GM10847 (cell line): ENCODE data around the gene GALNS.
A peak's percentile ranks its signal among the peaks of the same experiment; 100 is the strongest.

Experiments used
- POLR2A ChIP-seq: IDR thresholded peaks from 2 replicates; pipeline ENCODE4 v1.6.1; 2011; ENCODE audit not compliant: insufficient read length; ENCODE audit errors: extremely low read depth

Gene GALNS, protein sequence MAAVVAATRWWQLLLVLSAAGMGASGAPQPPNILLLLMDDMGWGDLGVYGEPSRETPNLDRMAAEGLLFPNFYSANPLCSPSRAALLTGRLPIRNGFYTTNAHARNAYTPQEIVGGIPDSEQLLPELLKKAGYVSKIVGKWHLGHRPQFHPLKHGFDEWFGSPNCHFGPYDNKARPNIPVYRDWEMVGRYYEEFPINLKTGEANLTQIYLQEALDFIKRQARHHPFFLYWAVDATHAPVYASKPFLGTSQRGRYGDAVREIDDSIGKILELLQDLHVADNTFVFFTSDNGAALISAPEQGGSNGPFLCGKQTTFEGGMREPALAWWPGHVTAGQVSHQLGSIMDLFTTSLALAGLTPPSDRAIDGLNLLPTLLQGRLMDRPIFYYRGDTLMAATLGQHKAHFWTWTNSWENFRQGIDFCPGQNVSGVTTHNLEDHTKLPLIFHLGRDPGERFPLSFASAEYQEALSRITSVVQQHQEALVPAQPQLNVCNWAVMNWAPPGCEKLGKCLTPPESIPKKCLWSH

DNA sequence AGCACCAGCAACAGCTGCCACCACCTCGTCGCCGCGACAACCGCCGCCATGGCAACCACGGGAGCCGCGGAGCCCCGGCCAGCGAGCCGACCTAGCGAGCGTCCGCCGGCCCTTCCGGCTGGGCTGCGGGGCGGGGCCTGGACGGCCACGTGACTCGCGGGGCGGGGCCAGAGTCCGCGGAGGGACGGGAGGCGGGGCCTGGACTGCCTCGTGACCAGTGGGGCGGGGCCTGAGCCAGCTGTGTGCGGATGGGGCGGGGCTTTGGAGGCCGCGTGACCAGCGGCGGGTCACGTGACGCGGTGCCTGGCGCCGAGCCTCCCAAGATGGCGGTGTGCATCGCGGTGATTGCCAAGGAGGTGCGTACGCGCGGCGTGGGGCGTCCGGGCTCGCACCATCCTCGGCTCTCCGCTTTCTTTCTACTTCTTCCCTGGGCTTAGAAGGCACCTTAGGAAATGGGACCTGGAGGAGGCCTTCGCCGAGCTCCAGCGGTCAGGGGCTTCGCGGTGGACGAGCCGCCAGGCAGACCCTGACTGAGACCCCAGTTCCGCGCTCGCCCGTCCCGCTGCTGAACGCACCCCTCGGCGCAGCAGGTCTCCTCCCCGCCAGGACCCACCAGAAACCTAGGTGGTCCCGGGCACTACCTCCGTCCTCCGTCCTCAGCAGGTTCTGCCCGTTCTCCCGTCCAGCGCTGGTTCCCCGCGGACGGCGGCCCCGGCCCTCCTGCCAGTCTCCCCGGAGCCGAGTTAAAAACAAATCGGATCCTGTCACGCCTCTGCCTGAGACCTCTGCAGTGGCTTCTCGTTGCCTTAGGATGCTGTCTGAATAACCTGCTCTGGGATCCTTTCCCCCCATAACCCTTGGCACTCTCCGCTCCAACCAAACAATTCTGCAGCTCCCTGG is at the start of gene GALNS, which contains the start of gene TRAPPC2L:
GALNS (minus strand) TSS at position 120 of the 900 bp plus-strand sequence; CDS start at position 50, 70 bp downstream.
TRAPPC2L (plus strand) TSS at position 300 of the 900 bp plus-strand sequence; CDS start at position 324, 24 bp downstream.
- TF ChIP-seq POLR2A: peak; percentile 97

DNA sequence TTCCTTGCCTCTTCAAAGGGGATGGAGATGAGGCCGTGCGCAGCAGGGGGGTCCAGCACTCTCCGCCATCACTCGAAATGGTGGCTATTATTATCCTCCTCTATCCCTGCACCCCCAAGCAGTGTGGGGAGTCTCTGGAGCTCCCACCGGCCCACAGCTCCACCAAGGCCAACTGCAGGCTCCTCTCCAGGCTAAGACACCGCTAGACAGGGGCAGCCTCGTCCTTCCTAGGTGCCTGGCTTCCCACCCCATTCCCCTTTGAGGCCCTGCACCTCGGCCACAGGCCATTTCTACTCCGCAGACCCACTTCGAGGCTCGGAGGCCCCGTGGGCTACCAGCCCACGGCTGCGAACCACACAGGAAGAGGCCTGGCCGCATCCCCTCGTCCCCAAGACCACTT is 49.3 kb upstream of the GALNS start:
- TF ChIP-seq POLR2A: no peak

DNA sequence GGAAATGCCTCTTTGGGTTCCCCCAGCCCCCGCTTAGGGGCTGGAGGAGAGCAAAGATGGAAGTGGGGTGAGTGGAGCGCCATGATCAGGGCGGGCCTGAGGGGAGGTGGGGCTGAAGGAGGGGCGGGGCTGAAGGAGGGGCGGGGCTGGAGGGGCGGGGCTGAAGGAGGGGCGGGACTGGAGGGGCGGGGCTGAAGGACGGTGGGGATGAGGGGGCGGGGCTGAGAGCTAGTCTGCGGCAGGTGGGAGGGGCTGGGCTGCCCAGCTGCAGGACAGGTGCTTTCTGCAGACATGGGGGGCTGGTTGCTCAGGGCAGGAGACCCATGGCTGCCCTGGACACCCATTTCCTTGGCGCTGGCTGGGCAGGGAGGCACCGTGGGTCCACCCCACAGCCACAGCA is 48.8 kb upstream of the GALNS start:
- no peak for TF ChIP-seq POLR2A

GRCh38 chr16:88904676-88905365 is 48.1 kb upstream of the GALNS start:
- no peak for TF ChIP-seq POLR2A

DNA sequence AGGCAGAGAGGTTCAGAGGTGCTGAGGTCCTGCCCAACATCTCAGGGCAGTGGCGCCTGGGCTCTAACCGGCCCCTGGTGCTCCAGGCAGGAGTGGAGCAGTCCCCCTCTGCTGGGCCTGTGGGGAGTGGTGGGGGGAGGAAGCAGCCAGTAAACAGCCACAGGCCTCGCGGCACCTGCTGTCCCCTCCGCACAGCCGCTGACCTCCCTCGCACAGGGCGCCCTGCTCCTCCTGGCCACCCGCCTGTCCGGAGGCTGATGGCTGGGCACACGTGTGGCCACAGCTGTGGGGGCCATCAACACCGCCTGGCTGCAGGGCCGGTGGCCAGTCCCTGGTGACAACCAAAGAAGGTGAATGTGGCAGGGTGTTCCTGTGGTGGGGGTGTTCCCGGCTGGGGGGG is 46.5 kb upstream of the GALNS start:
- no peak for TF ChIP-seq POLR2A

GRCh38 chr16:88902744-88903143 is 46.0 kb upstream of the GALNS start:
- TF ChIP-seq POLR2A: no peak

GRCh38 chr16:88901718-88902337 is 45.1 kb upstream of the GALNS start:
- TF ChIP-seq POLR2A: no peak

DNA sequence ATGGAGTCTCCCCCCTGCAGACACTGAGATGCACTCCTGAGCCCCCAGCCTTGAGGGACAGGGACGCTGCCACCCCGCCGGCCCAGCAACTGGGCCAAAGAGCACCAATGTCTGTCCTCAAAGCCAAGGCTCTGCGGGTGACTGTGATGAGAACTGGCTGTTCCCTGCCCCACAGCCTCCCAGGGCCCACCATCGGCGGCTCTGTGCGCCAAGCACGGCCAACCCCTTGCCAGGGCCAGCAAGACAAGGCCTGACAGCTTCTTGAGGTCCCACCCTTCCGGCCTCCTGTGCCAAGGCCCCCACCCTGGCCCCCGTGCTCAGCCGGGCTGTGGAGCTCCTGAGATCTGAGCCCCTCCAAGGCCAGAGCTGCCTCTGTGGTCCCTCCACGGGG is 43.9 kb upstream of the GALNS start:
- TF ChIP-seq POLR2A: no peak

GRCh38 chr16:88899901-88900661 is 43.3 kb upstream of the GALNS start:
- TF ChIP-seq POLR2A: no peak

- no peak for TF ChIP-seq POLR2A
Observed at GRCh38 chr16:88897696-88898425, 41.1 kb upstream of the GALNS start.

DNA sequence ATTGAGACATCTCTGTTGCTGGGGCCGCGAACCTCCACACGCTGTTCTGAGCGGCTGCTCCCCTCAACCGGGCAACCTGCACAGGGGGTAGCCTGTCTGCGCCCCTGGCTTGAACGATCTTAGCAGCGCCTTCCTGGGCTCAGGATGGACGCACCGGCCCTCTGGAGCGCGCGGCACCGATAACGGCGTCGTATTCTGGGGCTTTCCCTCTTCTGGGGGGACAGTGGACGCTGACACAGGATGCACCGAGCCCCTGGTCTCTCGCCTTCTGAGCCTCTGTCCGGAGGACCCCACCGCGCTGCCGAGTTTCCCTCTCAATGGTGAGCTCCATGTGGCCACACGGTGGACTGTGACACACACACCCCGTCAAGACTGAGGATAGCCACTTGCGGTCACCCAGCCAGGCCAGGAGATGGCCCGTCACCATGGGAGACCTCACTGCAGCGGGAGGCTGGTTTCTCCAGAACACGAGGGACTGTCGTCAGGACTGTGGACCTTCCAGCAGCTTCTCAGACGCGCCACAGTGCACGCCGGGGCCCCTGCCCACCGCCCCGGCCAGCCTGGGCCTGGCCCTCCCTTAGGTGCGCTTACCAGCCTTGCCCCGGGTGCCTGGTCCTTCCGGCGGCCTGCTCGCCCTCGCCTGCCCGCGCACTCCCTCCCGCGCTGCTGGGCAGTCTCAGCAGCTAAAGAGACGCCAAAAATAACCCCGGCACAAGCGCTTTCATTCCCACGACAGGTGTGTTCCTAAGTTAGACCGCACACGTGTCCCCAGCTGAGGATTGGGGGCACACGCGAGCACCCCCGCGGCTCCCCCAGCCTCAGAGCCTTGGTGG is 39.7 kb upstream of the GALNS start:
- TF ChIP-seq POLR2A: no peak

GRCh38 chr16:88895335-88895734 is 38.6 kb upstream of the GALNS start:
- no peak for TF ChIP-seq POLR2A
